Measurements from ENCODE around the gene SLC25A29.

Gene SLC25A29

GRCh38 chr14:100243020-100243419 is 63.2 kb downstream of the SLC25A29 start:
- Histone ChIP-seq H3K27ac (ENCODE audit: low read depth, low read length) (peak overlapping the region; percentile 24), H3K27me3 (ENCODE audit: control insufficient read depth in 5 of 5, insufficient read depth in 4 of 5, low read length in 5 of 5) (no peaks in the 10 kb centered on the region), H3K4me3 (ENCODE audit: low read depth in 1 of 5, low read length in 5 of 5) (no peak overlapping the region), H3K36me3 (ENCODE audit: control insufficient read depth in 5 of 5, insufficient read depth in 5 of 5, low read length in 5 of 5) (no peaks in the 10 kb centered on the region), H3K4me1 (ENCODE audit: control insufficient read depth in 5 of 5, insufficient read depth in 5 of 5, low read length in 5 of 5) (peaks cover 2 to 56% (median 40%) of the 10 kb centered on the region in 5 donors), H3K9me3 (ENCODE audit: control insufficient read depth in 5 of 5, low read length in 5 of 5) (no peaks in the 10 kb centered on the region), H3K9ac (ENCODE audit: low read length in 5 of 5) (peak overlapping the region in 1 of 5 donors; percentile 3)

GRCh38 chr14:100241279-100241678 is 65.0 kb downstream of the SLC25A29 start:
- H3K27me3 ChIP-seq (ENCODE audit: control insufficient read depth in 5 of 5, insufficient read depth in 4 of 5, low read length in 5 of 5), result no peaks in the 10 kb centered on the region
- H3K9me3 ChIP-seq (ENCODE audit: control insufficient read depth in 5 of 5, low read length in 5 of 5), result no peaks in the 10 kb centered on the region
- H3K9ac ChIP-seq (ENCODE audit: low read length in 5 of 5), result peak overlapping the region; percentile 65 to 84 (median 71)
- peak overlapping the region; percentile 92 for H3K27ac ChIP-seq (ENCODE audit: low read depth, low read length)
- H3K36me3 ChIP-seq (ENCODE audit: control insufficient read depth in 5 of 5, insufficient read depth in 5 of 5, low read length in 5 of 5), result no peaks in the 10 kb centered on the region
- peak overlapping the region; percentile 44 to 97 (median 68) for H3K4me3 ChIP-seq (ENCODE audit: low read depth in 1 of 5, low read length in 5 of 5)
- peaks cover 2 to 59% (median 42%) of the 10 kb centered on the region in 5 donors for H3K4me1 ChIP-seq (ENCODE audit: control insufficient read depth in 5 of 5, insufficient read depth in 5 of 5, low read length in 5 of 5)

Measured in subcutaneous abdominal adipose tissue (tissue), 5 donors.